Peyer's patch (tissue), 4 donors: ENCODE data around the gene TSPAN14. TPM values are rescaled to one million over a fixed set of nuclear protein-coding genes. Genes with fewer than 3 reads are reported as not detected.

ENCODE experiments used
- DNase-seq, 3 donors: peaks; one replicate each; pipeline ENCODE4 v3.0.0-alpha.2; 2017 to 2019
- H3K27ac ChIP-seq, 4 donors: fragments of 200-600 bp; sonication (generic); one replicate each; pipeline ENCODE4 v1.5.1; 2016 to 2019
- H3K27me3 ChIP-seq, 2 donors: fragments of 200-600 bp; sonication (generic); one replicate each; pipeline ENCODE4 v1.5.1; 2019
- H3K36me3 ChIP-seq, 3 donors: fragments of 200-600 bp; sonication (generic); one replicate each; pipeline ENCODE4 v1.5.1; 2016 to 2019
- H3K4me1 ChIP-seq, 4 donors: fragments of 200-600 bp; sonication (generic); one replicate each; pipeline ENCODE4 v1.5.1; 2016 to 2019
- H3K4me3 ChIP-seq, 4 donors: fragments of 200-600 bp; sonication (generic); 1 replicate in 3 of 4; 2 replicates in 1 of 4; pipeline ENCODE4 v1.5.1; 2016 to 2019; ENCODE audit warnings: mild to moderate bottlenecking in 1 of 4
- H3K9me3 ChIP-seq, 4 donors: fragments of 200-600 bp; sonication (generic); one replicate each; pipeline ENCODE4 v1.5.1; 2016 to 2019; ENCODE audit warnings: mild to moderate bottlenecking in 1 of 4
- CTCF ChIP-seq, 6 experiments: fragments of 450-650 bp in 4 of 6; fragments of 200-600 bp in 2 of 6; sonication (generic) in 1 of 6; IDR thresholded peaks; one replicate each; pipeline ENCODE4 v1.5.1; 2017 to 2019; ENCODE audit warnings: antibody characterized with exemption in 6 of 6, mild to moderate bottlenecking in 3 of 6, moderate library complexity in 1 of 6
- POLR2A ChIP-seq, 2 donors: fragments of 450-650 bp; IDR thresholded peaks; one replicate each; pipeline ENCODE4 v1.5.1; 2017; ENCODE audit warnings: antibody characterized with exemption in 2 of 2, mild to moderate bottlenecking in 2 of 2, moderate library complexity in 2 of 2
- total RNA-seq, 4 donors: library from RNA; depleted of rRNA; stranded (reverse); fragments of >200 nt; gene quantifications; one replicate each; pipeline ENCODE4 v1.1.0, GENCODE V29; 2016

TSPAN14 gene
- total RNA-seq, 4 donors from 2014 or later: 51.2 to 72.0 (median 68.0) TPM

- no peak for DNase-seq
- Histone ChIP-seq H3K27ac (no peak overlapping the region), H3K4me1 (no peaks in the 10 kb centered on the region), H3K9me3 (no peaks in the 10 kb centered on the region), H3K27me3 (no peaks in the 10 kb centered on the region), H3K4me3 (no peak overlapping the region), H3K36me3 (peaks cover 0 to 49% (median 0%) of the 10 kb centered on the region in 3 donors)
- no peak for TF ChIP-seq POLR2A (IDR thresholded peaks at IDR 0.05)
- no peak for TF ChIP-seq CTCF (IDR thresholded peaks at IDR 0.05)
These were observed 66.0 kb downstream of the TSPAN14 start for GRCh38 chr10:80519936-80520650.

GRCh38 chr10:80520661-80521470 is 66.8 kb downstream of the TSPAN14 start:
- H3K9me3 ChIP-seq: no peaks in the 10 kb centered on the region
- DNase-seq: peak in 1 of 3 donors; percentile 42
- H3K4me3 ChIP-seq: no peak overlapping the region
- TF ChIP-seq POLR2A (IDR thresholded peaks at IDR 0.05) (no peak), CTCF (IDR thresholded peaks at IDR 0.05) (no peak)
- peaks cover 0 to 41% (median 0%) of the 10 kb centered on the region in 3 donors for H3K36me3 ChIP-seq
- no peaks in the 10 kb centered on the region for H3K27me3 ChIP-seq
- no peaks in the 10 kb centered on the region for H3K4me1 ChIP-seq
- H3K27ac ChIP-seq: no peak overlapping the region

- H3K36me3 ChIP-seq: peaks cover 0 to 23% (median 0%) of the 10 kb centered on the region in 3 donors
- no peak for TF ChIP-seq CTCF (IDR thresholded peaks at IDR 0.05)
- no peak for DNase-seq
- H3K4me3 ChIP-seq: no peak overlapping the region
- no peaks in the 10 kb centered on the region for H3K27me3 ChIP-seq
- H3K4me1 ChIP-seq: no peaks in the 10 kb centered on the region
- H3K27ac ChIP-seq: no peak overlapping the region
- H3K9me3 ChIP-seq: no peaks in the 10 kb centered on the region
These were observed 68.8 kb downstream of the TSPAN14 start for GRCh38 chr10:80522756-80523363.

- Histone ChIP-seq H3K4me1 (no peaks in the 10 kb centered on the region), H3K36me3 (peaks cover 0 to 14% (median 0%) of the 10 kb centered on the region in 3 donors), H3K27ac (no peak overlapping the region), H3K9me3 (no peaks in the 10 kb centered on the region), H3K27me3 (no peaks in the 10 kb centered on the region), H3K4me3 (no peak overlapping the region)
- no peak for DNase-seq
- TF ChIP-seq POLR2A (IDR thresholded peaks at IDR 0.05) (no peak), CTCF (IDR thresholded peaks at IDR 0.05) (no peak)
These were observed 69.7 kb downstream of the TSPAN14 start for GRCh38 chr10:80523773-80524172.

GRCh38 chr10:80524190-80524909 is 70.2 kb downstream of the TSPAN14 start:
- H3K4me3 ChIP-seq: no peak overlapping the region
- no peak for TF ChIP-seq POLR2A (IDR thresholded peaks at IDR 0.05)
- no peak for TF ChIP-seq CTCF (IDR thresholded peaks at IDR 0.05)
- no peaks in the 10 kb centered on the region for H3K9me3 ChIP-seq
- H3K36me3 ChIP-seq: peaks cover 0 to 9% (median 0%) of the 10 kb centered on the region in 3 donors
- no peak overlapping the region for H3K27ac ChIP-seq
- no peaks in the 10 kb centered on the region for H3K4me1 ChIP-seq
- peak in 1 of 3 donors; percentile 43 for DNase-seq
- H3K27me3 ChIP-seq: no peaks in the 10 kb centered on the region
